Trophoblast cell (in vitro differentiated cells and primary cell): Measurements from ENCODE around the gene NCAM2.

Experiments
- DNase-seq, 2 donors: peaks; one replicate each; pipeline ENCODE4 v3.0.0-alpha.2; 2016
- H2AFZ ChIP-seq: 2 replicates; pipeline ENCODE4 v1.6.1; 2013; ENCODE audit warnings: low read length, moderate library complexity, mild to moderate bottlenecking; ENCODE audit not compliant: insufficient read depth, poor library complexity
- H2AK5ac ChIP-seq: 2 replicates; pipeline ENCODE4 v1.6.1; 2013; ENCODE audit warnings: mild to moderate bottlenecking, low read length
- H2BK120ac ChIP-seq: 2 replicates; pipeline ENCODE4 v1.6.1; 2013; ENCODE audit warnings: low read length, mild to moderate bottlenecking, moderate library complexity; ENCODE audit not compliant: insufficient read depth, poor library complexity
- H2BK12ac ChIP-seq: 2 replicates; pipeline ENCODE4 v1.6.1; 2013; ENCODE audit warnings: mild to moderate bottlenecking, low read length, moderate library complexity
- H2BK5ac ChIP-seq: 2 replicates; pipeline ENCODE4 v1.6.1; 2013; ENCODE audit warnings: low read length, low read depth, moderate library complexity, mild to moderate bottlenecking; ENCODE audit not compliant: poor library complexity
- H3K14ac ChIP-seq: 2 replicates; pipeline ENCODE4 v1.6.1; 2013; ENCODE audit warnings: mild to moderate bottlenecking, low read length
- H3K18ac ChIP-seq: 2 replicates; pipeline ENCODE4 v1.6.1; 2013; ENCODE audit warnings: mild to moderate bottlenecking, low read length
- H3K23ac ChIP-seq: 2 replicates; pipeline ENCODE4 v1.6.1; 2013; ENCODE audit warnings: low read length
- H3K27ac ChIP-seq: 2 replicates; pipeline ENCODE4 v1.5.1; 2013; ENCODE audit warnings: low read depth, mild to moderate bottlenecking, inconsistent platforms, low read length, moderate library complexity
- H3K27me3 ChIP-seq: 2 replicates; pipeline ENCODE4 v1.6.1; 2013; ENCODE audit warnings: inconsistent platforms, mild to moderate bottlenecking, low read length, moderate library complexity; ENCODE audit not compliant: insufficient read depth
- H3K36me3 ChIP-seq, 2 experiments: 1 replicate in 1 of 2; 2 replicates in 1 of 2; pipeline ENCODE4 v1.6.1; 2013; ENCODE audit warnings: low read length in 2 of 2, mild to moderate bottlenecking in 2 of 2, moderate library complexity in 1 of 2; ENCODE audit not compliant: insufficient read depth in 2 of 2, control insufficient read depth in 1 of 2
- H3K4ac ChIP-seq: 2 replicates; pipeline ENCODE4 v1.6.1; 2013; ENCODE audit warnings: low read depth, mild to moderate bottlenecking, low read length, moderate library complexity
- H3K4me1 ChIP-seq, 2 experiments: 1 replicate in 1 of 2; 2 replicates in 1 of 2; pipeline ENCODE4 v1.6.1; 2013; ENCODE audit warnings: low read length in 2 of 2, mild to moderate bottlenecking in 2 of 2, moderate library complexity in 1 of 2; ENCODE audit not compliant: insufficient read depth in 2 of 2, control insufficient read depth in 1 of 2
- H3K4me2 ChIP-seq: 2 replicates; pipeline ENCODE4 v1.6.1; 2013; ENCODE audit warnings: inconsistent platforms, mild to moderate bottlenecking, low read length, moderate library complexity
- H3K4me3 ChIP-seq: 2 replicates; pipeline ENCODE4 v1.5.1; 2013; ENCODE audit warnings: mild to moderate bottlenecking, low read depth, low read length, inconsistent platforms
- H3K79me1 ChIP-seq: one replicate; pipeline ENCODE4 v1.6.1; 2013; ENCODE audit warnings: low read length
- H3K79me2 ChIP-seq: 2 replicates; pipeline ENCODE4 v1.6.1; 2013; ENCODE audit warnings: low read length, mild to moderate bottlenecking; ENCODE audit not compliant: control insufficient read depth, insufficient read depth, poor library complexity
- H3K9ac ChIP-seq: 2 replicates; pipeline ENCODE4 v1.6.1; 2013; ENCODE audit warnings: mild to moderate bottlenecking, low read length
- H3K9me3 ChIP-seq: 2 replicates; pipeline ENCODE4 v1.6.1; 2013; ENCODE audit warnings: low read depth, mild to moderate bottlenecking, control low read depth, inconsistent platforms, low read length; ENCODE audit not compliant: insufficient read depth
- H4K12ac ChIP-seq: 2 replicates; pipeline ENCODE4 v1.6.1; 2013; ENCODE audit warnings: low read depth, mild to moderate bottlenecking, low read length, moderate library complexity
- H4K8ac ChIP-seq: 2 replicates; pipeline ENCODE4 v1.6.1; 2013; ENCODE audit warnings: low read depth, mild to moderate bottlenecking, low read length, moderate library complexity
- H4K91ac ChIP-seq: one replicate; pipeline ENCODE4 v1.6.1; 2013; ENCODE audit warnings: low read depth, mild to moderate bottlenecking, low read length, moderate library complexity
- WGBS: extraction: QIAGEN DNeasy Blood & Tissue Kit; methylation state at CpG from one replicate; pipeline ENCODE4 v1.1.7; 2013; ENCODE audit warnings: missing lambda C conversion rate; ENCODE audit not compliant: insufficient read length, insufficient coverage; ENCODE audit errors: extremely low coverage; 5-methylcytosine and 5-hydroxymethylcytosine counted together

Gene NCAM2

GRCh38 chr21:21384977-21385376 is 386.8 kb downstream of the NCAM2 start:
- no peak overlapping the region for H3K18ac ChIP-seq
- no peaks in the 10 kb centered on the region for H3K9me3 ChIP-seq
- no peak overlapping the region for H4K8ac ChIP-seq
- DNase-seq, result no peak
- H3K4me3 ChIP-seq, result no peak overlapping the region
- no peaks in the 10 kb centered on the region for H3K79me2 ChIP-seq
- H3K79me1 ChIP-seq, result no peaks in the 10 kb centered on the region
- H3K4me1 ChIP-seq, result no peaks in the 10 kb centered on the region
- no peaks in the 10 kb centered on the region for H3K36me3 ChIP-seq
- no peak overlapping the region for H2AK5ac ChIP-seq
- H3K27me3 ChIP-seq, result no peaks in the 10 kb centered on the region
- no peak overlapping the region for H2BK5ac ChIP-seq
- no peak overlapping the region for H2BK12ac ChIP-seq
- H3K4ac ChIP-seq, result no peak overlapping the region
- H4K12ac ChIP-seq, result no peak overlapping the region
- no peak overlapping the region for H3K4me2 ChIP-seq
- no CpG with 5 or more reads among the region's 3 CpGs for WGBS
- no peak overlapping the region for H3K27ac ChIP-seq
- no peak overlapping the region for H3K9ac ChIP-seq
- no peak overlapping the region for H3K14ac ChIP-seq
- H2BK120ac ChIP-seq, result no peak overlapping the region
- H3K23ac ChIP-seq, result no peak overlapping the region
- H4K91ac ChIP-seq, result no peak overlapping the region
- no peak overlapping the region for H2AFZ ChIP-seq

- Histone ChIP-seq H3K9me3 (no peaks in the 10 kb centered on the region), H4K8ac (no peak overlapping the region), H3K23ac (no peak overlapping the region), H2BK120ac (no peak overlapping the region), H3K79me2 (no peaks in the 10 kb centered on the region), H3K4me2 (no peak overlapping the region), H3K79me1 (no peaks in the 10 kb centered on the region), H3K27ac (no peak overlapping the region), H2AFZ (no peak overlapping the region), H3K36me3 (no peaks in the 10 kb centered on the region), H4K12ac (no peak overlapping the region), H3K18ac (no peak overlapping the region), H3K9ac (no peak overlapping the region), H3K27me3 (no peaks in the 10 kb centered on the region), H3K4me1 (no peaks in the 10 kb centered on the region), H3K4me3 (no peak overlapping the region), H2BK5ac (no peak overlapping the region), H3K4ac (no peak overlapping the region), H2BK12ac (no peak overlapping the region), H2AK5ac (no peak overlapping the region), H4K91ac (no peak overlapping the region), H3K14ac (no peak overlapping the region)
- no peak for DNase-seq
- WGBS, result no CpG with 5 or more reads among the region's 3 CpGs
These were observed 387.2 kb downstream of the NCAM2 start for GRCh38 chr21:21385404-21385803.

- H3K27me3 ChIP-seq, result no peaks in the 10 kb centered on the region
- no peak overlapping the region for H2AFZ ChIP-seq
- no peak overlapping the region for H3K18ac ChIP-seq
- no peak overlapping the region for H3K4me3 ChIP-seq
- no peak overlapping the region for H3K27ac ChIP-seq
- H3K36me3 ChIP-seq, result no peaks in the 10 kb centered on the region
- no peaks in the 10 kb centered on the region for H3K4me1 ChIP-seq
- no peak overlapping the region for H4K91ac ChIP-seq
- H4K12ac ChIP-seq, result no peak overlapping the region
- H2AK5ac ChIP-seq, result no peak overlapping the region
- no peak overlapping the region for H3K9ac ChIP-seq
- DNase-seq, result no peak
- no peak overlapping the region for H4K8ac ChIP-seq
- no peaks in the 10 kb centered on the region for H3K79me2 ChIP-seq
- no peak overlapping the region for H2BK5ac ChIP-seq
- no CpG with 5 or more reads among the region's 3 CpGs for WGBS
- H2BK120ac ChIP-seq, result no peak overlapping the region
- H3K23ac ChIP-seq, result no peak overlapping the region
- no peak overlapping the region for H3K4ac ChIP-seq
- no peak overlapping the region for H3K14ac ChIP-seq
- H3K79me1 ChIP-seq, result no peaks in the 10 kb centered on the region
- no peak overlapping the region for H2BK12ac ChIP-seq
- no peak overlapping the region for H3K4me2 ChIP-seq
- no peaks in the 10 kb centered on the region for H3K9me3 ChIP-seq
These were observed 389.7 kb downstream of the NCAM2 start for GRCh38 chr21:21387916-21388315.

GRCh38 chr21:21394064-21394463 is 395.9 kb downstream of the NCAM2 start:
- no peak overlapping the region for H3K4me2 ChIP-seq
- no peak overlapping the region for H3K18ac ChIP-seq
- H2BK120ac ChIP-seq, result no peak overlapping the region
- H4K91ac ChIP-seq, result no peak overlapping the region
- peaks cover 13% of the 10 kb centered on the region for H3K9me3 ChIP-seq
- no peaks in the 10 kb centered on the region for H3K36me3 ChIP-seq
- no peaks in the 10 kb centered on the region for H3K79me2 ChIP-seq
- no peak overlapping the region for H4K12ac ChIP-seq
- H2BK12ac ChIP-seq, result no peak overlapping the region
- DNase-seq, result no peak
- H3K4me1 ChIP-seq, result no peaks in the 10 kb centered on the region
- H3K79me1 ChIP-seq, result no peaks in the 10 kb centered on the region
- no peaks in the 10 kb centered on the region for H3K27me3 ChIP-seq
- no peak overlapping the region for H3K14ac ChIP-seq
- no peak overlapping the region for H3K4ac ChIP-seq
- H4K8ac ChIP-seq, result no peak overlapping the region
- H3K23ac ChIP-seq, result no peak overlapping the region
- H2AFZ ChIP-seq, result no peak overlapping the region
- H2AK5ac ChIP-seq, result no peak overlapping the region
- H3K4me3 ChIP-seq, result no peak overlapping the region
- no peak overlapping the region for H3K27ac ChIP-seq
- no peak overlapping the region for H2BK5ac ChIP-seq
- H3K9ac ChIP-seq, result no peak overlapping the region
